Muscle of arm (tissue), 14 donors: ENCODE measurements around the gene CNKSR1. TPM values are rescaled to one million over a fixed set of nuclear protein-coding genes. Genes with fewer than 3 reads are reported as not detected.

Experiments used
- DNase-seq: peaks from one replicate; pipeline ENCODE4 v3.0.0-alpha.2; 2013
- long read RNA-seq, 11 donors: transcript quantifications; one replicate each; lab custom pipeline, GENCODE V29; 2026
- polyA plus RNA-seq, 12 donors: library from polyadenylated mRNA; unstranded; fragments of 120-200 nt; gene quantifications; one replicate each; pipeline ENCODE4 v1.2.1, GENCODE V29; 2013; ENCODE audit not compliant: insufficient read length in 12 of 12

Gene CNKSR1, protein sequence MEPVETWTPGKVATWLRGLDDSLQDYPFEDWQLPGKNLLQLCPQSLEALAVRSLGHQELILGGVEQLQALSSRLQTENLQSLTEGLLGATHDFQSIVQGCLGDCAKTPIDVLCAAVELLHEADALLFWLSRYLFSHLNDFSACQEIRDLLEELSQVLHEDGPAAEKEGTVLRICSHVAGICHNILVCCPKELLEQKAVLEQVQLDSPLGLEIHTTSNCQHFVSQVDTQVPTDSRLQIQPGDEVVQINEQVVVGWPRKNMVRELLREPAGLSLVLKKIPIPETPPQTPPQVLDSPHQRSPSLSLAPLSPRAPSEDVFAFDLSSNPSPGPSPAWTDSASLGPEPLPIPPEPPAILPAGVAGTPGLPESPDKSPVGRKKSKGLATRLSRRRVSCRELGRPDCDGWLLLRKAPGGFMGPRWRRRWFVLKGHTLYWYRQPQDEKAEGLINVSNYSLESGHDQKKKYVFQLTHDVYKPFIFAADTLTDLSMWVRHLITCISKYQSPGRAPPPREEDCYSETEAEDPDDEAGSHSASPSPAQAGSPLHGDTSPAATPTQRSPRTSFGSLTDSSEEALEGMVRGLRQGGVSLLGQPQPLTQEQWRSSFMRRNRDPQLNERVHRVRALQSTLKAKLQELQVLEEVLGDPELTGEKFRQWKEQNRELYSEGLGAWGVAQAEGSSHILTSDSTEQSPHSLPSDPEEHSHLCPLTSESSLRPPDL
- 10 to 100 TPM in 2 of 12 donors, 1 to 10 TPM in 9, not detected in 1; 1.7 to 13.5 (median 2.7) TPM for polyA plus RNA-seq
- long read RNA-seq, donor 1, transcript CNKSR1-203 (3 exons, 624 nt): major isoform, 6 of 8 reads
- long read RNA-seq, donor 1, partial matches to known transcripts: 0 of 8 reads
- long read RNA-seq, donor 1, other reads (novel, unspliced or antisense): 0 of 8 reads
- long read RNA-seq, donor 2: 0 reads
- long read RNA-seq, donor 3: 0 reads
- long read RNA-seq, donor 4: 0 reads
- long read RNA-seq, donor 5: 0 reads
- long read RNA-seq, donor 6: 0 reads
- long read RNA-seq, donor 7: 0 reads
- long read RNA-seq, donor 8: 0 reads
- long read RNA-seq, donor 9: 0 reads
- long read RNA-seq, donor 10: 0 reads
- long read RNA-seq, donor 11: 0 reads

DNA sequence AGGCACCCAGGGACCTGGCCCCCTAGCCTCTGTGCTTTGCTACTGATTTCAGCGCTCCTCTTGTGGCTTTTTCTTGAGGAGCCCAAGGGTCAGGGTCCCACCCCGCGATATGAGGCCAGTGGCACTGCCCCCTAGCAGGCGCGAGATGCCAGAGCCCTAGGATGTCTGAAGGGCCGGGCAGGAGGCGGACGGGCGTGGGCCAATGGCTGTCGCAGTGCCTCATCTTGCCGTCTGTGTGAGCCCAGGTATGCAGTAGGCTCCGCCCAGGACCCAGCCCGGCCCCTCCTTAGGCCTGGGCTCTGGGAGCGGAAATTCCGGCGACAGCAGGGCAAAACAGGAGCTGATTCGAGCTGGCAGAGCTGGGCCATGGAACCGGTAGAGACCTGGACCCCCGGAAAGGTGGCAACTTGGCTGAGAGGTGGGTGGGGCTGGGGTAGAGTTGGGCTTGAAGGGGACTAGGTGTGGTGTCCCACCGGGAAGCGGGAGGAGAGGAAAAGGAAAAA lies at the start of gene CNKSR1:
Gene CNKSR1 (plus strand): TSS at position 310 of the 503 bp plus-strand sequence. CDS start 57 bp downstream, at position 367.
- DNase-seq: no peak

DNA sequence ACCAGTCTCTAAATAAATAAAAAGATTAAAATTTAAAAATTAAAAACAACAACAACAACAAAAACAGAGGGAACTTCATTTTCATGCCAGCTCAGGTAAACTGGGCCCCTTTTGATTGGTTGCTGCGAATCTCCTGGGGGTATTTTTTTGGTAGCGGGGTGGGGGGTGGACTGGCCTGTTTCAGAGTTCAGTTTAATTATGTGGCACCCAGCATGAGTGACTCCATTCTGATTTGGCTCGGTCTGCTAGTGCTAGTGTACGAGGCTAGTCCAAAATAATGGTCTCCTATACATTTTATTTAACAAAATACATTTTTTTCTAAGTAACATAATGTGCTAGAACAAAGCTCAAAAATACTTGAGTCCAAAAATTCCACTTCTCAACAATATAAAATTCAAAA lies 47.5 kb upstream of the CNKSR1 start:
- DNase-seq: no peak

DNA sequence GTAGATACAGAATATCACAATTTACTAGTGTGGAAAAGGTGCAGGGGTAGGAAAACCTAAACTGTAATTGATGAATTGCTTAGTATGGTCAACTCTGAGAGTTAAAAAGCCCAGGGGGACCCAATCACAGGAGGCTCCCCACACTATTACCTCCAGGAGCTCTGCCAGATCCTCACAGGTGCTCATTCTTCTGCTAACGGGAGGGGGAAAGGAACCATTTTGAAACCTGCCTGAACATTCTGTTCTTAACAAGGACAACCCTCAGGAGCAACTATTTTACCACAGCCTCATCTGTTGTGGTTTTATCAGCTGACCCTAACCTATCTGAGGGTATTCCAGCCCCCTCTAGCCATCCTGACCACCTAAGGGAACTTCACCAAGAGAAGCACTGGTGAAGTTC lies 46.6 kb upstream of the CNKSR1 start:
- DNase-seq: no peak

DNA sequence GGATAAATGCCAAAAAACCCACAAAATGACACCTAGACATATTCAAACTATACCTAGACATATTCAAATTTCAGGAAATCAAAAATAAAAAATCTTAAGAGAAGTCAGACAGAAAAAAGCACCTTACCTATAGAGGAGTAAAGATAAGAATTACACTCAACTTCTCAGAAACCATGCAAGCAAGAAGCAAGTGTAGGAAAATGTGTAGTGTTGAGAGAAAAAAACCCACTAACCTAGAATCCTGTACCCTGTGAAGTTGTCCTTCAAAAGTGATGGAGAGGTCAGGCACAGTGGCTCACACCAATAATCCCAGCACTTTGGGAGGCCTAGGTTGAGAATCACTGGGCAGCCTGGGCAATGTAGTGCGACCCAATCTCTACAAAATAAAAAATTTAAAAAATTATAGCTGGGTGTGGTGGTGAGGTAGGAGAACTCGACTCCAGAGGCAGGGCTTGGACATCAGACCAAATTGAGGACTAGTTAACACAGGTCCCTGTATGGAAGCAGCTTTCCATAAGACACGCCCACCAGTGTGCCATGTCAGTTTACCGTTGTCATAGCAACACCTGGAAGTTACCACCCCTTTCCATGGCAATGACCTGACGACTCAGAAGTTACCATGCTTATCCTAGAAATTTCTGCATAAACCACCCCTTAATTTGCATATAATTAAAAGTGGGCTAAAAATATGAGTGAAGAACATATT lies 45.0 kb upstream of the CNKSR1 start:
- no peak for DNase-seq

DNA sequence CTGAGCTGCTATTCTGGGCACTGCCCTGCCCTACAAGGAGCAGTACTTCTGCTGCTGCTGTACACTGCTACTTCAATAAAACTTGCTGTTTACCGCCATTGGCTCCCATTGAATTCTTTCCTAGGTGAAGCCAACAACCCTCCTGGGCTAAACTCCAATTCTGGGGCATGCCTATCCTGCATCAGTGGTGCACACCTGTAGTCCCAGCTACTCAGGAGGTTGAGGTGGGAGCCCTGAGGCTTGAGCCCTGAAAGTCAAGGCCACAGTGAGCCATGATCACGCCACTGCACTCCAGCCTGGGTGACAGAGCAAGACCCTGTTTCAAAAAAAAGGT lies 44.5 kb upstream of the CNKSR1 start:
- no peak for DNase-seq

DNA sequence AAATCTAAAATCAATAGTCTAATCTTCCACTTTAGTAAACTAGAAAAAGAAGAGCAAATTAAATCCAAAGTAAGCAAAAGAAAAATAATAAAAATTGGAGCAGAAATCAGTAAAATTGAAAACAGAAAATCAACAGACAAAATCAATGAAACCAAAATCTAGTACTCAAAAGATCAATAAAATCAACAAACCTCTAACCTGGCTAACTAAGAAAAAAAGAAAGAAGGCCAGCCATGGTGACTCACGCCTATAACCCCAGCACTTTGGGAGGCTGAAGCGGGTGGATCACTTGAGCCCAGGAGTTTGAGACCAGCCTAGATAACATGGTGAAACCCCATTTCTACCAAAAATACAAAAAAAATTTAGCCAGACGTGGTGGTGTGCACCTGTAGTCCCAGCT lies 42.8 kb upstream of the CNKSR1 start:
- no peak for DNase-seq

DNA sequence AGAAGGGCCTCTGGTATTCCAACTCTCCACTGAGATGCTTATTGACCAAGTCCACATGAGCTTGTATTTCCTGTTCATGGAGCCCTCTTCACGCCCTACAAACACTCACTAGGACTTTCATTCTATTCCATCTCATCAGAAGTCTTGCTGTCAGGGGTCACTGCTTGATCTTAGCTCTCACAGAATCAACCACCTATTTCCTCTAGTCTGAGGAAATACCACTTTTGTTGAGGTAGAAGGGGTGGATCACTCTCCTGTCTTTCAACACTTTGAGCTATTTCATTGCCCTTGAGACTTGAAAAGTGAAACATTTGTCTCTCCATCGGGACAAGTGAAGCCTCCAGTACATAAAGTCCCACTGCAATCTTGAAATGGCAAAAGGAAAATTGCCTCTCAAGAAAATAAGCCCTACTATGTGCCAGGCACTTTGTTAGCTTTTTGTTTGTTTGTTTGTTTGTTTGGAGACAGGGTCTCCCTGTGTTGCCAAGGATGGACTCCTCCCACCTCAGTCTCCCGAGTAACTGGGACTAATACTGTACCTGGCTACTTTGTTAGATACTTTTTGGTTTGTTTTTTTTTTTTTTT lies 38.2 kb upstream of the CNKSR1 start:
- no peak for DNase-seq

DNA sequence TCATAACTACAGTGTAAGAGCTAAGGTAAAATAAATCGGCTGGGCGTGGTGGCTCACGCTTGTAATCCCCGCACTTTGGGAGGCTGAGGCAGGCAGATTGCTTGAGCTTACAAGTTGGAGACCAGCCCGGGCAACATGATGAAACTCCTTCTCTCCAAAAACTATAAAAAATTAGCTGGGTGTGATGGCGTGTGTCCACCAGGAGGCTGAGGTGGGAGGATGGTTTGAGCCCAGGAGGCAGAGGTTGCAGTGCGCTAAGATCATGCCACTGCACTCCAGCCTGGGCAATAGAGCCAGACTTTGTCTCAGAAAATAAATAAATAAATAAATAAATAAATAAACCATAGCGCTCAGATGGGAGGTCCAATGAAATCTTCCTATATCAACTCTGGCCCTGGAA lies 35.1 kb upstream of the CNKSR1 start:
- DNase-seq: no peak

DNA sequence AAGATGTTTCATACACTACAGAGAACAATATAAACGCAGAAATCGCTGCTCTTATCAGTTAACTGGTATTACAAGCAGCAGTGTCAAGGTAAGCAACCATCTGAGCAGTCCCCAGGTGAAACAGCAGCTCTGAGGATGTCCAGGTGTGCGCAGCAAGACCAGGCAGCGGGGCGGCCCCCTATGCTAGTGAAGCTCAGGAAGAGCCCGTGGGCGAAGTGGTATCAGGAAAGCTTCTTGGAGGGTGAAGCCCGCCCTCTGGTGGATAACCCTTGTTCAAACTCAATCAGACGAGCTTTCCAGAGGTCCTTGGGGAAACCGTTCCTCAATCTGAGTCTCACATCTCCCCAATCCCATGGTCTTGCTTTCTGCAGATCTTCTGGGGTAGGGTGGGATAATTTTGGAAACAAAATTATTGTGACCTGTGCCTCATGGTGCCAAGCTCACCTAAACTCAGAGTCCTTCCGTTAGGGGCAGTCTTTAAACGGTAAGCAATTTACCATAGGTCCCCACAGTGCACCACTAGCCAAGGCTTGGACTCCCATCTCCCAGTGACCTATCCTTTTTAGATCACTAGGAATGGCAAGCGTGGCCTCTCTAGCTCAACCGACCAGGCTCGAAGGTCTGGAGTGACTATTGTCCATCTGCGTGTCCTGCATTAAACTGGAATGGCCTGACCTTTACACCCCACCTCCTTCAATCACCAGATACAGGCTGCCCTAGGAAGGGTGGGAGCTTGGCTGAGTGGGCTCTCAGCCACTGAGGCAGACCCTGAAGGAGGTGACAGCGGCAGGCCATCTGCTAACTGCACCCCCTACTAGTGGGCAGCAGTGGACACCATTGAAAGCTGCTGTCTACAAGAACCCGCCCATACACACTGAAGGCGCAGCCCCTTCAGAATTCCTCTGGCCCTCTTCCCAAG lies 32.0 kb upstream of the CNKSR1 start:
- peak; percentile 74 for DNase-seq

DNA sequence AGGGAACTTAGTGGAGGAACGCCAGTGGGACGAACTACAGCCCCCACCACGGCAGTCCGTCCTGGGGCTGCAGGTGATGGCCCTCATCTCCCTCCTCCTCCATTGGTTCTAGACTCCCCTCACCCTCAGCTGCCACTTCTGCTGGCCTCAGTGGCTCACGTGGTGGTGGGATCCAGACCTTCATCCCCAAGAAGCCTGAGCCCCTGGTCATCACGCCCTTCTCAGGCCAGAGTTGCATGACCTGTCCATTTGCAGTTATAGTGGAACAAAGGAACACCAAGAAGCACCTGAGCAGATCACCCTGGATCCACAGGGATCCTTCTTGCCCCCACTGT lies 31.4 kb upstream of the CNKSR1 start:
- DNase-seq: no peak

DNA sequence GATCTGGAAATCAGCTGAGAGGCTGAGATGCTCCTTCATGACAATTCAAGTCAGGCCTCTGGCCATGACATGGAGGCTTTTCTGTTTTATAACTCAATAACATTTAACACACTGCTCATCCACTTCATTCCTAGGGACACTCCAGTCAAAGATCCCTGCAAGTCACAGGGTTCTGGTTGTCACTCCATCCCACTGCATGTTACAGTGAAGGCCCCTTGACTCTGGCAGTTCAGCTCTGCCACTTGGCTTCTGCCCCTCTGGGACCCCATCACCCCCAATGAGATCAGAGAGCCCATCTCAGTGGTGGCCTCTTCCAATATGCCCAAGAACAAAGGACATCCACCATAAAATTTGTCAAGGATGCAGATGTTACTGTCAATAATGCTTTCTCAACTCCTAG lies 28.4 kb upstream of the CNKSR1 start:
- no peak for DNase-seq

DNA sequence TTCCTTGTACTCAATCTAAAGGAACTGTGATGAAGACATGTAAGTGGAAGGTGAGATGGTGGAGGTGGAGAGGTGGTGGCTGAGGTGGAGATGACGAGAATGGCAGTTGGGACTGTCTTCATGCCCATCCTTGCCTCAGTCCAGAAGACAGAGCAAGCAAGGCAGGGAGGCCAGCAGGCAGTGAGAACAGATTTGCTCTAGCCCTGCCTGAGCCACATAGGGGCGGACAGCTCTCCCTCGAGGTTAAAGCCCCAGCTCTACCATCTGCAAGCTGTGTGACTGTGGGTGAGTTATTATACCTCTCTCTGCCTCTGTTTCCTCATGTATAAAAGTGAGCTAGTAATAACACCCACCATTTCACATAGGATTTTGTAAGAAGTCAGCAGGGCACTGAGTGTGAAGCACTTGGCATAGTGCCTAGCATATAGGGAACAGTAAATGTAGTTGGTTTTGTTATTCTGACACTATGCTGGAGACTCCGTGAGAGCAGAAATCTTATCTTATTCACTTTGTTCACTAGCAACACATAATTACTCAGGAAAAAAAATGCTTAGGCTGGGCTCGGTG lies 23.2 kb upstream of the CNKSR1 start:
- no peak for DNase-seq

DNA sequence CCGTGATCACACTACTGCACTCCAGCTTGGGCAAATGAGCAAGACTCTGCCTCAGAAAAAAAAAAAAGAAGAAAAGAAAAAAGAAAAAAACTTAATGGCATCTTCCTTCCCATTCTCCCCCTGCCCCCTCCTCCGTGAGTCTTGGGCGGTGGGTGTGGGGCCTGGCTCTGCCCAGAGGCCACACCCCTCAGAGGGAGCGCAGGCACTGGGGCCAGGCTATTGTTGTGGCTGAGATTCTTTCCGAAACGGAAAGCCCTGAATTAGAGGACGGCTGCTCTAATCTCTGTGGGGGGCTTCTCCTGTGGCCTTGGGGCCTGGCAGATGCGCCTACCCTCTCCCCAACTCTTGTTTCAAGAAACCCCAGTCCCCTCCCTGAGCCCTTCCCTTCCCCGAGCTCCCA lies 22.5 kb upstream of the CNKSR1 start:
- no peak for DNase-seq

DNA sequence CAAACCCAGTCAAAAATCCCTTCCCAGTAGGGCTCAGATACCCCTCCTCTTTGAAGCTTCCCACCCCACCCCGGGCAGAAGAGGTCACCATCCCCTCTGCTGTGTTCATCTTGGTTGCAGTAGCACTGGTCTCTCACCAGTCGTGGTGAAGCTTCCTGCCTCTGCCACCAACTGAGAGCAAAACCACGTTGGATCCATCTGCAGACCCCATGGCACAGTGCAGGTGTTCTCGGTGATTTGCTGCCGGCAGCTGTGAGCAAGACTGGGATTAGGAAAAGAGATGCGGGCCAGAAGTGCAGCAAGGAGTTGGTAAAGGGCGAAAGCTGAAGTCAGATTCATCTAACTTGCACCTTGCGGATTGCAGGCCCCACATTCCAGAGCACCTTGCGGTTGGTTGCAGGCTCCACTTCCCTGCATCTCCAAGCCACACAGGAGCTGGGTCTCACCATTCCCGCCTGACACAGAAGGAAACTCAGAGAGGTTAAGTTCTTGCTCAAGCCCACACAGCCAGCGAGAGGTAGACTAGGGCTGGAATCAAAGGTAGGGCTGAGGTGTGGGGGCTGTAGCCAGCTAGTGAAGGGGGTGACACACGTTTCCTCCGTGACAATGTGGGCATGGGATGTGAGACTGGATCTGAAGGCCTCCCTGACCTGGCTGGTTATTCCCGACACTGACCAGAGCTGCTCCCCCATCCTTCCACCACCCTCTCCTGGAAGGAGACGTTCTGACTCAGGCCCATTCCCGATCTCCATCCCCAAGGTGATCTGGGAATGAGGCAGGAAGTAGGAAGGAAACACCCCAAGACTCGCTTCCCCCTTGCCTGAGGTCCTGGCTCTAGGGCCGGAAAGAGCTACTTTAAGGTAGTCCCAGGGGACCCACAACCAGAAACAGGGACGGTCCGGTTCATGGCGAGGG lies 21.7 kb upstream of the CNKSR1 start:
- DNase-seq: no peak

DNA sequence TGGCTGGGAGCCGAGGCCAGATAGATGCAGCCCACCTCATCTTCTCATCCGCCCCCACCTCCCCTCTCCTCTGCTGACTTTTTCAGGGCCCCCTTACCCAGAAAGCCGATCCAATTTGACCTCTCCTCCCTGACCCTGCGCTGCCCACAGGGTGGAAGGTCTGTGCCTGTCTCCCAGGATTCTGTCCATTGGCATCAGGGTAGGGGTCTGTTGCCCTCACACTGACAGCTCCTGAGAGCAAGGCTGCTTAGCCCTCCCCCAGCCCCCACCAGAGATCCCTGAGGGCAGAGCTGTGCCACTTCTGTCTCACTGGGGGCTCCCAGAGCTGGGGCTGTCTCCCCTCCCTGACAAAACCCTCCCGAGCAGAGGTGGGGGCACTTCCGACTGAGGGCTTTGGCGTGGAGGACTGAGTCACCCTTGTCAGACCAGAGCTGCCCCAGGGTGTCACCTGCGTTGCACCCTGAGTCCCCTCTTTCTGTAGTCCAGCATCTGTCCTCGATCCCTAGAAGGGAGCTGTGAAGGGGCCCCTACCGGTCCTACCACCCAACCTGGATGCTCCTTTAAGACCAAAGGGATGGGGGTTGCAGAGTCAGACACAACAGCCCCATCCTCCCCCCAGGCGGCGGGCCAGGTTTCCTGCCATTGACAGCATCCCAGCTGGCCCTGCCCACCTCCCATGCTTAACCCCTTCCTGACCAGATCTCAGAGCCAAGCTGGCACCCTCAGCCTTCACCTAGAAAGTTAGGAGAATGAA lies 20.8 kb upstream of the CNKSR1 start:
- no peak for DNase-seq

DNA sequence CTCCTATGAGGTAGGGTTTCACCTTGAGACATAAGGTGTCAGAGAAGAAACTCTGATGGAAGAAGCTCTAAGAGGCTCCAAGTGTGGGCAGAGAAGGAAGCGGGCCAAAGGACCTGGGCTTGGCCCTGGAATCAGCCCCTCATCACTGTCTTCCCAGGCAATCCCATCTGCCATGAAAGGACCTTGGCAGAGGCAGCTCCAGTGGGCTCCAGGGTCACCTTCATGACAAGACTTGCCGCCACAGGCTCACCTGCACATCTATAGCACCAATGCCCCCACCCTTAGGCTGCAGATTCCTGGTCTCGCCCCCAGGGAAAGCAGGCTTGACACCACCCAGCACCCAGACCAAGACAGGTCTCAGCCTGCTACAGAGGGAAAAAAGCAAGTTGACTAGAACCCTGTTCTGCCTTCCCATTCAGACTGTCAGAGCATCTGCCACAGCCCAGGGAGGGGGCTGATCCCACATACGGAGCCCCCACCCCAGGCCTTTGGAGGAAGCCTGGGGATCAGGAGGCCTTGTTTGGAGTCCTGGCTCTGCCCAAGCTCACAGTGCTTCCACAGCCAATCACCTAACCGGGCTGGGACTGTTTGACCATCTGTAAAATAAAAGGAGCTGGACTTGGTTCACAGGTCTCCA lies 18.9 kb upstream of the CNKSR1 start:
- no peak for DNase-seq

DNA sequence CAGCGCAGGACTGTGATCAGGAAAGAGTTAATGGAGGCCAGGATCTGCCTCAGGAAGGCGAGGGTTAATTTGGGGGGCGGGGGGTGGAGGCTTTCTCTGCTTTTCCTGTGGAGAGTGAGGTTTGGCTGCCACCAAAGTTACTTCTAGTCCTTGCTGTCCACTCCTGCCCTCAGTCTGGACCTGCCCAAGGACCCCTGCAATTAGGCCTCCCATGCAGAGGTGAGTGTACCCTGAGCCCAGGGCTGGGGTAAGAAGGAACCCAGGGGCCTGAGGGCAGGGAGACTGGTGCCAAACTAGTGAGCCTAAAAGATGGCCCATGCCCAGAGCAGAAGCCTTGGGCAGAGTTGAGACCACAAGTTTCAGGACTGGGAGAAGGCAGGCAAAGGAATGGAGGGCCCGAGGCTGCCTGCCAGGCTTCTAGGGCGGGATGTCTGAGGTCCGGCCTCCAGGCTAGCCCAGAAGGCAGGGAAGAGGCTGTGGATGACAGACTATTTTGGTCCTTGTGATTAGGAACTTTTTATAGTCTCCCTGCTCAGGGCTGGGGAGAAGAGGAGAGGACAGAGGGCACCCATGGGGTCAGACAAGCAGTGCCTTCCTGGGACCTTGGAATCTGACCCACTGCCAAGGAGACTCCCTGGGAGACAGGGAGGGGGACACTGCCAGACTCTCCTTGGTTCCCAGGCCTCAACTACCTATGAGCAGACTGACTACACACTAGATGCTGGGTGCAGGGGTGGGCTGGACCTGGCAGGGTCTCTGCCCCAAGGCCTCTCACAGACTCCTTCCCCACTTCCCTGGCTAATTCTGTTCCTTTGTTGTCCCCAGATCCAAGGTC lies 18.2 kb upstream of the CNKSR1 start, which contains the start of gene FAM110D:
Gene FAM110D (plus strand): TSS at position 172 of the 835 bp plus-strand sequence. CDS start 2,213 bp downstream, outside the sequence.
- no peak for DNase-seq
